ENCODE results near the gene KLF4.
A peak's percentile ranks its signal among the peaks of the same experiment; 100 is the strongest.

The KLF4 gene

GRCh38 chr9:107489687-107490605, at the start of gene KLF4:
TSS of gene KLF4 (minus strand) at chr9:107489769. CDS start at chr9:107489172, 597 bp downstream.
- H3K36me3 ChIP-seq (ENCODE audit: control insufficient read depth in 2 of 2, insufficient read depth in 2 of 2, low read length in 2 of 2), result peaks cover 12 to 34% of the 10 kb centered on the region in 2 donors
- H3K9me3 ChIP-seq (ENCODE audit: control insufficient read depth in 2 of 2, low read length in 2 of 2), result no peaks in the 10 kb centered on the region
- peaks cover 0 to 3% of the 10 kb centered on the region in 2 donors for H3K27me3 ChIP-seq (ENCODE audit: control insufficient read depth in 2 of 2, insufficient read depth in 2 of 2, low read length in 2 of 2)
- H3K9ac ChIP-seq (ENCODE audit: low read depth in 1 of 2, low read length in 2 of 2), result peak within 1 kb of the TSS; percentile 97 to 99
- H3K4me3 ChIP-seq (ENCODE audit: low read length in 2 of 2), result peak within 1 kb of the TSS; percentile 89 to 98
- peak within 1 kb of the TSS; percentile 95 to 97 for H3K27ac ChIP-seq (ENCODE audit: low read depth in 2 of 2, low read length in 2 of 2)
- H3K4me1 ChIP-seq (ENCODE audit: control insufficient read depth in 2 of 2, insufficient read depth in 2 of 2, low read length in 2 of 2), result peaks cover 5 to 16% of the 10 kb centered on the region in 2 donors

- H3K27me3 ChIP-seq (ENCODE audit: control insufficient read depth in 2 of 2, insufficient read depth in 2 of 2, low read length in 2 of 2), result no peaks in the 10 kb centered on the region
- no peaks in the 10 kb centered on the region for H3K36me3 ChIP-seq (ENCODE audit: control insufficient read depth in 2 of 2, insufficient read depth in 2 of 2, low read length in 2 of 2)
- H3K4me1 ChIP-seq (ENCODE audit: control insufficient read depth in 2 of 2, insufficient read depth in 2 of 2, low read length in 2 of 2), result peaks cover 4 to 7% of the 10 kb centered on the region in 2 donors
- no peak overlapping the region for H3K9ac ChIP-seq (ENCODE audit: low read depth in 1 of 2, low read length in 2 of 2)
- no peak overlapping the region for H3K4me3 ChIP-seq (ENCODE audit: low read length in 2 of 2)
- peak overlapping the region in 1 of 2 donors; percentile 43 for H3K27ac ChIP-seq (ENCODE audit: low read depth in 2 of 2, low read length in 2 of 2)
- no peaks in the 10 kb centered on the region for H3K9me3 ChIP-seq (ENCODE audit: control insufficient read depth in 2 of 2, low read length in 2 of 2)
Observed at GRCh38 chr9:107536462-107536861, 46.9 kb upstream of the KLF4 start.

GRCh38 chr9:107534510-107535078, 45.0 kb upstream of the KLF4 start:
- H3K27me3 ChIP-seq (ENCODE audit: control insufficient read depth in 2 of 2, insufficient read depth in 2 of 2, low read length in 2 of 2), result no peaks in the 10 kb centered on the region
- H3K9me3 ChIP-seq (ENCODE audit: control insufficient read depth in 2 of 2, low read length in 2 of 2), result no peaks in the 10 kb centered on the region
- H3K4me3 ChIP-seq (ENCODE audit: low read length in 2 of 2), result no peak overlapping the region
- H3K36me3 ChIP-seq (ENCODE audit: control insufficient read depth in 2 of 2, insufficient read depth in 2 of 2, low read length in 2 of 2), result no peaks in the 10 kb centered on the region
- H3K4me1 ChIP-seq (ENCODE audit: control insufficient read depth in 2 of 2, insufficient read depth in 2 of 2, low read length in 2 of 2), result peaks cover 4 to 7% of the 10 kb centered on the region in 2 donors
- H3K27ac ChIP-seq (ENCODE audit: low read depth in 2 of 2, low read length in 2 of 2), result no peak overlapping the region
- H3K9ac ChIP-seq (ENCODE audit: low read depth in 1 of 2, low read length in 2 of 2), result no peak overlapping the region

- Histone ChIP-seq H3K9me3 (ENCODE audit: control insufficient read depth in 2 of 2, low read length in 2 of 2) (no peaks in the 10 kb centered on the region), H3K4me1 (ENCODE audit: control insufficient read depth in 2 of 2, insufficient read depth in 2 of 2, low read length in 2 of 2) (no peaks in the 10 kb centered on the region), H3K9ac (ENCODE audit: low read depth in 1 of 2, low read length in 2 of 2) (no peak overlapping the region), H3K36me3 (ENCODE audit: control insufficient read depth in 2 of 2, insufficient read depth in 2 of 2, low read length in 2 of 2) (no peaks in the 10 kb centered on the region), H3K27me3 (ENCODE audit: control insufficient read depth in 2 of 2, insufficient read depth in 2 of 2, low read length in 2 of 2) (no peaks in the 10 kb centered on the region), H3K27ac (ENCODE audit: low read depth in 2 of 2, low read length in 2 of 2) (no peak overlapping the region), H3K4me3 (ENCODE audit: low read length in 2 of 2) (no peak overlapping the region)
Observed at GRCh38 chr9:107530679-107531078, 41.1 kb upstream of the KLF4 start.

GRCh38 chr9:107528686-107529085, 39.1 kb upstream of the KLF4 start:
- Histone ChIP-seq H3K36me3 (ENCODE audit: control insufficient read depth in 2 of 2, insufficient read depth in 2 of 2, low read length in 2 of 2) (no peaks in the 10 kb centered on the region), H3K27ac (ENCODE audit: low read depth in 2 of 2, low read length in 2 of 2) (no peak overlapping the region), H3K4me3 (ENCODE audit: low read length in 2 of 2) (no peak overlapping the region), H3K27me3 (ENCODE audit: control insufficient read depth in 2 of 2, insufficient read depth in 2 of 2, low read length in 2 of 2) (no peaks in the 10 kb centered on the region), H3K9me3 (ENCODE audit: control insufficient read depth in 2 of 2, low read length in 2 of 2) (no peaks in the 10 kb centered on the region), H3K4me1 (ENCODE audit: control insufficient read depth in 2 of 2, insufficient read depth in 2 of 2, low read length in 2 of 2) (no peaks in the 10 kb centered on the region), H3K9ac (ENCODE audit: low read depth in 1 of 2, low read length in 2 of 2) (no peak overlapping the region)

GRCh38 chr9:107523539-107523938, 34.0 kb upstream of the KLF4 start:
- no peaks in the 10 kb centered on the region for H3K4me1 ChIP-seq (ENCODE audit: control insufficient read depth in 2 of 2, insufficient read depth in 2 of 2, low read length in 2 of 2)
- H3K36me3 ChIP-seq (ENCODE audit: control insufficient read depth in 2 of 2, insufficient read depth in 2 of 2, low read length in 2 of 2), result no peaks in the 10 kb centered on the region
- H3K4me3 ChIP-seq (ENCODE audit: low read length in 2 of 2), result no peak overlapping the region
- H3K27me3 ChIP-seq (ENCODE audit: control insufficient read depth in 2 of 2, insufficient read depth in 2 of 2, low read length in 2 of 2), result no peaks in the 10 kb centered on the region
- no peak overlapping the region for H3K9ac ChIP-seq (ENCODE audit: low read depth in 1 of 2, low read length in 2 of 2)
- no peak overlapping the region for H3K27ac ChIP-seq (ENCODE audit: low read depth in 2 of 2, low read length in 2 of 2)
- no peaks in the 10 kb centered on the region for H3K9me3 ChIP-seq (ENCODE audit: control insufficient read depth in 2 of 2, low read length in 2 of 2)

- Histone ChIP-seq H3K9ac (ENCODE audit: low read depth in 1 of 2, low read length in 2 of 2) (no peak overlapping the region), H3K27ac (ENCODE audit: low read depth in 2 of 2, low read length in 2 of 2) (no peak overlapping the region), H3K36me3 (ENCODE audit: control insufficient read depth in 2 of 2, insufficient read depth in 2 of 2, low read length in 2 of 2) (no peaks in the 10 kb centered on the region)
Observed at GRCh38 chr9:107520186-107520585, 30.6 kb upstream of the KLF4 start.

GRCh38 chr9:107518037-107518807, 28.7 kb upstream of the KLF4 start:
- H3K27ac ChIP-seq (ENCODE audit: low read depth in 2 of 2, low read length in 2 of 2), result no peak overlapping the region
- no peak overlapping the region for H3K4me3 ChIP-seq (ENCODE audit: low read length in 2 of 2)
- no peaks in the 10 kb centered on the region for H3K4me1 ChIP-seq (ENCODE audit: control insufficient read depth in 2 of 2, insufficient read depth in 2 of 2, low read length in 2 of 2)
- H3K9me3 ChIP-seq (ENCODE audit: control insufficient read depth in 2 of 2, low read length in 2 of 2), result no peaks in the 10 kb centered on the region
- H3K36me3 ChIP-seq (ENCODE audit: control insufficient read depth in 2 of 2, insufficient read depth in 2 of 2, low read length in 2 of 2), result no peaks in the 10 kb centered on the region
- H3K9ac ChIP-seq (ENCODE audit: low read depth in 1 of 2, low read length in 2 of 2), result no peak overlapping the region
- no peaks in the 10 kb centered on the region for H3K27me3 ChIP-seq (ENCODE audit: control insufficient read depth in 2 of 2, insufficient read depth in 2 of 2, low read length in 2 of 2)

More at GRCh38 chr9:107520186-107520585, 30.6 kb upstream of the KLF4 start:
- Histone ChIP-seq H3K4me3 (ENCODE audit: low read length in 2 of 2) (no peak overlapping the region), H3K9me3 (ENCODE audit: control insufficient read depth in 2 of 2, low read length in 2 of 2) (no peaks in the 10 kb centered on the region), H3K27me3 (ENCODE audit: control insufficient read depth in 2 of 2, insufficient read depth in 2 of 2, low read length in 2 of 2) (no peaks in the 10 kb centered on the region), H3K4me1 (ENCODE audit: control insufficient read depth in 2 of 2, insufficient read depth in 2 of 2, low read length in 2 of 2) (no peaks in the 10 kb centered on the region)

GRCh38 chr9:107513464-107514100, 24.0 kb upstream of the KLF4 start:
- H3K27me3 ChIP-seq (ENCODE audit: control insufficient read depth in 2 of 2, insufficient read depth in 2 of 2, low read length in 2 of 2), result no peaks in the 10 kb centered on the region

More at GRCh38 chr9:107513464-107514100, 24.0 kb upstream of the KLF4 start:
- no peak overlapping the region for H3K9ac ChIP-seq (ENCODE audit: low read depth in 1 of 2, low read length in 2 of 2)
- H3K36me3 ChIP-seq (ENCODE audit: control insufficient read depth in 2 of 2, insufficient read depth in 2 of 2, low read length in 2 of 2), result no peaks in the 10 kb centered on the region
- no peak overlapping the region for H3K27ac ChIP-seq (ENCODE audit: low read depth in 2 of 2, low read length in 2 of 2)
- H3K4me3 ChIP-seq (ENCODE audit: low read length in 2 of 2), result no peak overlapping the region
- H3K9me3 ChIP-seq (ENCODE audit: control insufficient read depth in 2 of 2, low read length in 2 of 2), result no peaks in the 10 kb centered on the region
- H3K4me1 ChIP-seq (ENCODE audit: control insufficient read depth in 2 of 2, insufficient read depth in 2 of 2, low read length in 2 of 2), result no peaks in the 10 kb centered on the region
